GM12892 (cell line): ENCODE measurements around the gene HIPK1.

Experiments used
- POLR2A ChIP-seq: IDR thresholded peaks from 2 replicates; pipeline ENCODE4 v1.6.1; 2011; ENCODE audit warnings: low read depth, low read length, control low read depth
- POLR2AphosphoS5 ChIP-seq: IDR thresholded peaks from 2 replicates; pipeline ENCODE4 v1.6.1; 2011; ENCODE audit warnings: low read depth, low read length, control low read depth
- TAF1 ChIP-seq: IDR thresholded peaks from 2 replicates; pipeline ENCODE4 v1.6.1; 2011; ENCODE audit warnings: low read depth, mild to moderate bottlenecking, control low read depth, low read length, borderline replicate concordance

DNA sequence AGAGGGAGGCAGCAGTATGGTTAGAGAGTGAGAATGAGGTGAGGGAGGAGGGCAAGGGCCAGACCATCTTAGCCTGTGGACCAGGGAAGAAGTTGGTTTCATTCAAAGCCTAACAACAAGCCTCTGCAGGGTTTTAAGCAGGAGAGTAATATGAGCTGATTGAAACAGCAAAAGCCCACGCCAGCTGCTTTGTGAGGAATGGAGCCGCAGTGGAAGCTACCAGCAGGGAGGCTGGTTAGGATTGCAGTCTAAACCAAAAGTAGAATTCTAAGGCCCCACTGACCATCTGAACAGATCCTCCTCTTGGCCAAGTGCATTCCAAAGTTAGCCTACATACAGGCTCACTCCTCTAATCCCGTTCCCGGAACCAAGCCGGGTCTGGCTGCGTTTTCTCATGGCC, 94.9 kb downstream of the HIPK1 start:
- TF ChIP-seq POLR2A (no peak), POLR2AphosphoS5 (no peak), TAF1 (no peak)
